Sigmoid colon (tissue), 7 donors: Measurements from ENCODE around the gene PARG. TPM values are rescaled to one million over a fixed set of nuclear protein-coding genes. Genes with fewer than 3 reads are reported as not detected.

ENCODE experiments used
- DNase-seq: peaks from one replicate; pipeline ENCODE4 v3.0.0-alpha.2; 2019
- H3K27ac ChIP-seq, 4 donors: fragments of 200-600 bp; sonication (generic); one replicate each; pipeline ENCODE4 v1.5.1; 2016 to 2019; ENCODE audit warnings: mild to moderate bottlenecking in 1 of 4
- H3K27me3 ChIP-seq, 3 donors: fragments of 200-600 bp; sonication (generic); one replicate each; pipeline ENCODE4 v1.5.1; 2019; ENCODE audit warnings: mild to moderate bottlenecking in 1 of 3
- H3K36me3 ChIP-seq, 4 donors: fragments of 200-600 bp; sonication (generic); one replicate each; pipeline ENCODE4 v1.5.1; 2016 to 2019
- H3K4me1 ChIP-seq, 4 donors: fragments of 200-600 bp; sonication (generic); one replicate each; pipeline ENCODE4 v1.5.1; 2017 to 2019
- H3K4me3 ChIP-seq, 4 donors: fragments of 200-600 bp; sonication (generic); one replicate each; pipeline ENCODE4 v1.5.1; 2017 to 2019; ENCODE audit warnings: mild to moderate bottlenecking in 2 of 4, moderate library complexity in 1 of 4
- H3K9me3 ChIP-seq, 4 donors: fragments of 200-600 bp in 3 of 4; sonication (generic) in 3 of 4; one replicate each; pipeline versions ENCODE4 v1.5.1 to v1.6.1; 2013 to 2019
- EP300 ChIP-seq, 4 donors: sonication (generic); formaldehyde crosslinking; IDR thresholded peaks; one replicate each; pipeline ENCODE4 v1.6.1; 2017; ENCODE audit warnings: antibody characterized with exemption in 4 of 4
- POLR2A ChIP-seq, 2 donors: fragments of 450-650 bp; IDR thresholded peaks; one replicate each; pipeline ENCODE4 v1.6.1; 2016; ENCODE audit warnings: antibody characterized with exemption in 2 of 2, mild to moderate bottlenecking in 2 of 2, moderate library complexity in 2 of 2
- POLR2AphosphoS5 ChIP-seq, 4 donors: sonication (generic); formaldehyde crosslinking; IDR thresholded peaks; one replicate each; pipeline ENCODE4 v1.6.1; 2017; ENCODE audit warnings: antibody characterized with exemption in 4 of 4
- WGBS, 2 donors: extraction: QIAGEN DNeasy Blood & Tissue Kit; methylation state at CpG; one replicate each; pipeline ENCODE4 v1.1.7; 2013; 5-methylcytosine and 5-hydroxymethylcytosine counted together
- intact Hi-C: fragments of 100-400 bp; cut with DNase I; formaldehyde crosslinking; loops from one replicate; pipeline ENCODE4 v1.15.1; 2023
- polyA plus RNA-seq, 3 donors: library from polyadenylated mRNA; stranded (reverse); fragments of 200-250 nt; gene quantifications; one replicate each; pipeline ENCODE4 v1.2.3, GENCODE V29; 2013
- total RNA-seq, 4 donors: library from RNA; depleted of rRNA; stranded (reverse); fragments of >200 nt; gene quantifications; one replicate each; pipeline ENCODE4 v1.1.0, GENCODE V29; 2016
- TF ChIP-seq, protein P1 (sequence below), 4 experiments: fragments of 450-650 bp in 3 of 4; fragments of 200-600 bp in 1 of 4; IDR thresholded peaks; one replicate each; pipeline ENCODE4 v1.5.1; 2016 to 2019; ENCODE audit warnings: antibody characterized with exemption in 4 of 4, mild to moderate bottlenecking in 3 of 4, moderate library complexity in 2 of 4
- donor health status: healthy with polysubstance abuse.
- donor health status: Bipolar disorder and iron deficiency.
- donor health status: healthy.

Gene PARG
- total and polyA plus RNA-seq, 7 donors: 7.2 to 48.5 (median 24.7) TPM

DNA sequence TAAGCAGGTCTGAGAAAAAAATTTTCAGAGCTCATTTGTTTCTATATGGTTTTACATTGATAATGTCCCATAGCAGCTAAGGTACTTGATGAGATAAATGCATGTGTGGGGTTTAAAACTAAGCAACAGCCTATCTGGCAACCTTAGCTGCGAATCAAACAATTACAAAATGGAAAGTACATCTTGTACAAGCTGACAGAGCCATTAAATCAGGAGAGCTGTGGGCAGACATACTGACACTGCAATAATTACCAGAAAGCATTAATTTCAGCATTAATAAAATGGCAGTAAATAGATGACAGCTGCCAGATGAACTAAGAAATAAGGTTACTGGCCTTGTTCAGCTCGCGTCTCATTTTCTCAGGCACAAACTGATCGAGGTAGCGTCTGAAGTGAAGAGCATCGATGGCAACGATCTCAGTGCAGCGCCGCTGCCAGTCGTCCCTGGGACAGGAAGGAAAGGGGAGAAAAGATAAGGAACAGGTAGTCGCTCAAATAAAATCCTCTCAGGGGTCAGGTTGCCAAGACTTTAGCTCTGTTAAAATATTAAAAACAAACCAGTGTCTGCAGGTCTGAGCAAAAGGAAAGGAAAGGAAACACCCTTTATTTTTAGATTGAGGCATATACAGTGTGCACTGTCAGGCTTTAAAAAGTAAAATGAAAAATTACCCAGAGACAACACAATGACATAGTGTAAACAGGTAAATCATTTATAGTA is 100.1 kb downstream of the PARG start:
- H3K4me1 ChIP-seq: no peaks in the 10 kb centered on the region
- H3K4me3 ChIP-seq: no peak overlapping the region
- intact Hi-C loops: no loop called here
- H3K27me3 ChIP-seq: no peaks in the 10 kb centered on the region
- H3K27ac ChIP-seq: no peak overlapping the region
- no peak for TF ChIP-seq EP300 (IDR thresholded peaks at IDR 0.05)
- TF ChIP-seq POLR2AphosphoS5 (IDR thresholded peaks at IDR 0.05): no peak
- TF ChIP-seq, protein P1, sequence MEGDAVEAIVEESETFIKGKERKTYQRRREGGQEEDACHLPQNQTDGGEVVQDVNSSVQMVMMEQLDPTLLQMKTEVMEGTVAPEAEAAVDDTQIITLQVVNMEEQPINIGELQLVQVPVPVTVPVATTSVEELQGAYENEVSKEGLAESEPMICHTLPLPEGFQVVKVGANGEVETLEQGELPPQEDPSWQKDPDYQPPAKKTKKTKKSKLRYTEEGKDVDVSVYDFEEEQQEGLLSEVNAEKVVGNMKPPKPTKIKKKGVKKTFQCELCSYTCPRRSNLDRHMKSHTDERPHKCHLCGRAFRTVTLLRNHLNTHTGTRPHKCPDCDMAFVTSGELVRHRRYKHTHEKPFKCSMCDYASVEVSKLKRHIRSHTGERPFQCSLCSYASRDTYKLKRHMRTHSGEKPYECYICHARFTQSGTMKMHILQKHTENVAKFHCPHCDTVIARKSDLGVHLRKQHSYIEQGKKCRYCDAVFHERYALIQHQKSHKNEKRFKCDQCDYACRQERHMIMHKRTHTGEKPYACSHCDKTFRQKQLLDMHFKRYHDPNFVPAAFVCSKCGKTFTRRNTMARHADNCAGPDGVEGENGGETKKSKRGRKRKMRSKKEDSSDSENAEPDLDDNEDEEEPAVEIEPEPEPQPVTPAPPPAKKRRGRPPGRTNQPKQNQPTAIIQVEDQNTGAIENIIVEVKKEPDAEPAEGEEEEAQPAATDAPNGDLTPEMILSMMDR (IDR thresholded peaks at IDR 0.05): no peak
- no peak for TF ChIP-seq POLR2A (IDR thresholded peaks at IDR 0.05)
- 89 to 95% methylated on average over 11 of the region's 11 CpGs for WGBS, 2 donors
- peaks cover 0 to 57% (median 8%) of the 10 kb centered on the region in 4 donors for H3K36me3 ChIP-seq
- DNase-seq: no peak
- H3K9me3 ChIP-seq: no peaks in the 10 kb centered on the region

DNA sequence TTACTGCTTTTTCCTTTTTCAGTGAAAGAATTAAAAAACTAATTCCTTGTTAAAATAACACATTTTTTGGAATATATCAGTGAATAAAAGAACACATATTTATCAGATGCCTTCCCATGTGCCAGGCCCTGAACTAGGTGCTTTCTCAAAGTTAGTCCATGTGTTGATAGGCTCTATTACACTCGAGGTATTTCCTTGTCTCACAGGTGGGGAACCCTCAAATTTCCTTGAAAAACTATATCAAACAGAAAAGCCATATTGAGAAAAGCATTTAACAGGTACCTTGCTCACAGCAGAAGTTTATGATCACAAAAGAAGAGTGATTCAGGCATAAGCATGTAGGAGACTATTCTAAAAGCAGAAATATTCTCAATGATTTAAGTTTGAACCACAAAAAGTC is 104.1 kb downstream of the PARG start:
- H3K27ac ChIP-seq: no peak overlapping the region
- no peak overlapping the region for H3K4me3 ChIP-seq
- peaks cover 0 to 57% (median 4%) of the 10 kb centered on the region in 4 donors for H3K36me3 ChIP-seq
- intact Hi-C loops: no loop called here
- no peaks in the 10 kb centered on the region for H3K4me1 ChIP-seq
- WGBS, 2 donors: 33 to 69% methylated on average over 1 of the region's 1 CpG
- no peaks in the 10 kb centered on the region for H3K27me3 ChIP-seq
- TF ChIP-seq, protein P1 (IDR thresholded peaks at IDR 0.05): no peak
- TF ChIP-seq EP300 (IDR thresholded peaks at IDR 0.05): no peak
- no peak for TF ChIP-seq POLR2AphosphoS5 (IDR thresholded peaks at IDR 0.05)
- no peak for TF ChIP-seq POLR2A (IDR thresholded peaks at IDR 0.05)
- DNase-seq: no peak
- no peaks in the 10 kb centered on the region for H3K9me3 ChIP-seq

DNA sequence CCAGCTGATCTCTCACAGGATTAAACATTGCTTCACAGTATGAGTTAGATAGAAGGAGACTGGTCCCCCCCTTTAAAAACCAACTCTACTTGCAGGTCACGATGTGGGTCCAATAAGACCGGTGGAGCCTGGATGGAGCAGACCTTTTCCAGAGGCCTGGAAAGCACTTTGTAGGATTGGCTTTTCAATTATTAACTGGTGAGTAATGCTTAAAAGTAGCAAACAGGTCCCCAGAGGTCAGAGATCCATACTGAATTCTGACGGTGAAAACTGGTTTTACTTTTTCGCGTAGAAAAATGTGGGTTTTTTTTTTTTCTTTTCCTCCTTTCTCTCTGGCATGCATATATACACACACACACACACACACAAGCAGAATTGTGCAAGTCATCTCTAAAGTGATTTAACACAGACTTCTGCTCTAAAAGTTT is 104.8 kb downstream of the PARG start:
- Histone ChIP-seq H3K27me3 (no peaks in the 10 kb centered on the region), H3K4me1 (no peaks in the 10 kb centered on the region), H3K36me3 (peaks cover 0 to 59% (median 4%) of the 10 kb centered on the region in 4 donors), H3K4me3 (no peak overlapping the region), H3K27ac (no peak overlapping the region), H3K9me3 (no peaks in the 10 kb centered on the region)
- TF ChIP-seq EP300 (IDR thresholded peaks at IDR 0.05) (no peak), POLR2AphosphoS5 (IDR thresholded peaks at IDR 0.05) (no peak), POLR2A (IDR thresholded peaks at IDR 0.05) (no peak)
- TF ChIP-seq, protein P1 (IDR thresholded peaks at IDR 0.05): no peak
- 33 to 66% methylated on average over 5 of the region's 5 CpGs for whole genome bisulfite sequencing, 2 donors
- no peak for DNase-seq
- intact Hi-C loops: no loop called here

DNA sequence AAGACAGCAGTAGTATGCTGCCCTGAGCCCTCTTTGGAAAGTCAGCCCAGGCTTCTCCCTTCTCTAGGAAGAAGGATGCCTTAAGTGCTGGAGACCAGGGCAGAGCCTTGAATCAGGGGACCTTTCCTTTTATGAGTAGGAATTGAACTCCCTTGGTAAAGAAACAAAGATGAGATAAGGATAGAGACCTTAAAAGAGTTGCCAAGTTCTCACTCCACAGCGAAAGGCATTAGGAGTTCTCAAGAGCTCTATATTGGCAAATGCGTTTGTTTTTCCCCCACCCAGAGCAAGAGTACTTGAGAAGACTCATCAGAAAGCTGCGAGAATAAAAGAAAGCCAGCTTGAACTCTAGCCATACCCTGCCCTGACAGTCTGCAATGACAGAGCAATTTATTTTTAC is 106.9 kb downstream of the PARG start:
- no peaks in the 10 kb centered on the region for H3K27me3 ChIP-seq
- 64 to 83% methylated on average over 3 of the region's 3 CpGs for WGBS, 2 donors
- H3K36me3 ChIP-seq: peaks cover 0 to 47% (median 2%) of the 10 kb centered on the region in 4 donors
- TF ChIP-seq POLR2AphosphoS5 (IDR thresholded peaks at IDR 0.05) (no peak), EP300 (IDR thresholded peaks at IDR 0.05) (no peak), POLR2A (IDR thresholded peaks at IDR 0.05) (no peak)
- TF ChIP-seq, protein P1 (IDR thresholded peaks at IDR 0.05): no peak
- H3K27ac ChIP-seq: no peak overlapping the region
- intact Hi-C loops: no loop called here
- no peaks in the 10 kb centered on the region for H3K9me3 ChIP-seq
- DNase-seq: no peak
- peaks cover 0 to 6% (median 0%) of the 10 kb centered on the region in 4 donors for H3K4me1 ChIP-seq
- H3K4me3 ChIP-seq: no peak overlapping the region
